Activated T-cell treated with anti-CD3 and anti-CD28 coated beads, Interleukin-2, amount 50 U/mL, for 48 hours (primary cell): ENCODE results near the gene RARS2.
"Not testable (repeated sequence)": the region's sequence is repeated elsewhere in the genome, so short reads cannot be mapped to it uniquely, and the experiment has no call there.

Experiments used
- DNase-seq, 2 experiments: peaks; one replicate each; pipeline ENCODE4 v3.0.0-alpha.2; 2020

Gene RARS2

DNA sequence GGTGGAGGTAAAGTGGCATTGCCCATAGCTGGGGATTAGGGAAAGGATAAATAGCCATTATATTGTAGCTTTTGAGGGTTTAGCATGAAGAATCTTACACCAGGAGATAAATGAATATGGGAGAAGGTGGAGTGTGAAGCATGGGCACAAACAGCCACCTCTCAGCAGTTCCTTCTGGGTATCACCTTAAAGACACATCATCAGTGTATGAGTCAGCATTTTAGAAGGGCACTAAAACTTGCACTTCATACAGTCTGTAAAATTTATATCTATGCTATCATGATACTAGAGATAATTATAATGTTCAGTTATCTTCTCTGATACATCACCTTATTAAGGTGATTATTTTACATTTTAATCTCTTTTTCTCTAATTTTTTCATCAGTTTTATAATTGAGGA, 91.7 kb downstream of the RARS2 start:
- DNase-seq, result no peak

- DNase-seq, result no peak
Observed at GRCh38 chr6:87494761-87495422, 94.9 kb downstream of the RARS2 start.

GRCh38 chr6:87489326-87489725, 100.5 kb downstream of the RARS2 start:
- not testable (repeated sequence) for DNase-seq

DNA sequence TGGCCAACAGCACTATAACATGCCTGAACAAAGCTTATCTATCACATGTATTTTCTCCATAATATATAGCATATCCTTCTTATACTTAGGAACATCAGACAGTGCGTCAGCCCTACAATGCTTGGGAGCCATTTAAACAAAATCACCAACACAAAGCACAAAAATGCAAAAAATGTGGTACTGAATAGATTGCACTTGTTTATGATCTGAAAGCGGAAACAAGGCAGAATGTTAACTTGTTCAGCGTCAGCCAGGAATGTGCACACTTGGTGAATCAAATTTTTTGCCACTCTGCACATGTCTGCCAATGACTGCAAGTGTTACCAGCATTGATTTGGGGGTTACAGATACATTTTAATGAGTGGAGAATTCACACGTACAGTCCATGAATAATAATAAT, 102.2 kb downstream of the RARS2 start:
- DNase-seq, result no peak

DNA sequence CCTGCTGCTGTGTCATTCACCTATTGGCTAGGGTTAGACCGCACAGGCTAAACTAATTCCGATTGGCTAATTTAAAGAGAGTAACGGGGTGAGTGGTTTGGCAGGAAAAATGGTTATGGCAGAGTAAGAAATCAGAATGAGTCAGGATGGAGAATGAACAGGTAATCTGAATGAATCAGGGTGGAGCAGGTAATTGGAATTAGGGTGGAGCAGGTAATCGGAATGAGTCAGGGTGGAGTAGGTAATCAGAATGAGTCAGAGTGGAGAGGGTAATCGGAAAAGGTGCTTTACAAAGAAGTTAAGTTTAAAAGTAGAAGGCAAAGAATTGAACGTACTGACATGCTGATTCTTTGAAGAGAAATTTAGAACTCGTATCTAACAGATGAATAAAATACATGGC, 105.3 kb downstream of the RARS2 start:
- no peak for DNase-seq

- DNase-seq, result peak; percentile 37 to 42
Observed at GRCh38 chr6:87483929-87484328, 105.9 kb downstream of the RARS2 start.

DNA sequence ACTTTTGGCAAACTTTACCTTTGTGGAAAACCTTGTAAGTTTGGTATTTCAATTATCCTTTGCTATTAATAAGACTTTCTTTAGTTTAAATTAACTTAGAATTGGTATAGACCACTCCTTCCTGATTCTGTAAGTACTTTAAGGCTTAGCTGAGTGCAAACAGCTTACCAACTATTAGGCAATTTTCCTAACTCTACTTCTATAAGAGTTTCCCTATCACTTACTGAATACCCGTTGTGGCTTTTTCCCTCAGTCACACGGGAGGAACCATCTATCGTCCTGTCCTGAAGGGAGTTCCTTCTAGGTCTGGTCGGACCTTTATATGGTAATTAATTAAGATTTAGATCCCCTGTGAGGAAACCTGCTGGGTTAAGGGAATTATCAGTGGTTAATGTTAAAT, 107.4 kb downstream of the RARS2 start:
- no peak for DNase-seq

DNA sequence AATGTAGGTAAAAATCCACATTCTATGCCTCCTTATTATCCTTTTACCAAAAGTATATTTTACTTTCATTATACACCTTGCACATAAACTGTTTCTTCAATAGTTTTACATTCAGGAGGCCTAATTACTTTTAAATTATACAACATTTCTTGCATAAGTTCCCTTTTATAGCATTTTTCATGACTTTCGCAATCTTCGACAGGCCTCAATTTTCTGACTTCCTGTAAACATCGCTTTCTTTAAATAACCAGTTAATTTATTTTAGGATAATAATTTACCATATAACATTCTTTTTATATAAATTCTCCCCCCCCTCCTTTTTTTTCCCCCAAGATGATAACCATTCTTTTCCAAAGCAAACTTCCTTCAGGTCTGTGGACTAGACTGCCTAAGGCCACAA, 107.9 kb downstream of the RARS2 start:
- no peak for DNase-seq

DNA sequence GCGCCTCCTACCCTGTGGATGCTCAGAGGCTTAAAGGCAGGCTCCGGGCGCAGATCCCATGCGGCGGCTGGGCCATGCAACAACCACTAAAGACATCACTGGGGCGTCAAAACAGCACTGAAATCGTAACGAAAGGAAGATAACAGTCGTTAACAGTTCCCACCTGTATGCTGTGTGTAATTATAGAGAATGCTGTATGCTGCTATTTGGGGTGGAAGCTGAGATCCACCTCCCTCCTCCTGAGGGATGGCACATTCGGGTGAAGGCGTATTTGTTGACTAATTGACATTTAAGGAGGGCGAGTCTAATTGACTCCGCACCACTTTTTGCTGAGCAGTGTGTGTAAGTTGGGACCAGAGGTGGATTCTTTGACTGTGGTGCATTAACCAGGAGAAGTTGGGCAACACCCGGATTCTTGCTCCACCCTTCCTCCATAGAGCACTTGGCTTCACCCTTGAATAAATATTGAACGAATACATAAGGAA, 116.3 kb downstream of the RARS2 start:
- DNase-seq, result no peak

GRCh38 chr6:87472525-87473418, 117.0 kb downstream of the RARS2 start, which contains the start of gene SLC35A1:
Gene SLC35A1 (plus strand): TSS chr6:87472974. CDS start chr6:87473004, 30 bp downstream.
- DNase-seq, result peak; percentile 92 to 93

DNA sequence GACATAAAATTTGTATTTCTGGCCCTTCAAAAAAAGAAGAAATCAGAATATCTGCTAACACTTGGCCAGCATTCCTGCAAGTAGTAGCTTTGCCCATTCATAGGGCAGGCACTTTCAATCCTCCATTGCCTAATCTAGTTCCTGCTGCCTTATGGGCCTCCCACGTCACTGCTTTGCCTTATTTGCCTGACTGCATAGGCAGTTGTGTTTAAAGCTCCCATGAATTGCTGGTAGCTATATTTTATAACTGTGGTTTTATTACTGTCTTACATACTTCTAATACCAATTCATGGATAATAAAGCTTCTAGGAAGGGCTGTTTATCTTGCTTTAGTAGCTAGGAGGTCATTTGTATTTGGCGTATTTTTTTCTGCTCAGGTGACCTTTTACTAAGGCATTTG, 124.7 kb downstream of the RARS2 start:
- no peak for DNase-seq
